Adrenal gland (tissue), 5 donors: ENCODE measurements around the gene SLC15A5.

Source experiments
- POLR2A ChIP-seq, 2 donors: fragments of 450-650 bp; IDR thresholded peaks; one replicate each; pipeline ENCODE4 v1.6.1; 2017; ENCODE audit warnings: antibody characterized with exemption in 2 of 2, mild to moderate bottlenecking in 2 of 2, moderate library complexity in 1 of 2
- TF ChIP-seq, protein P1 (sequence below), 6 experiments: fragments of 450-650 bp in 4 of 6; fragments of 200-600 bp in 2 of 6; sonication (generic) in 1 of 6; IDR thresholded peaks; 1 replicate in 5 of 6; 2 replicates in 1 of 6; pipeline versions ENCODE4 v1.5.1 to v1.8.0; 2016 to 2021; ENCODE audit warnings: antibody characterized with exemption in 6 of 6, mild to moderate bottlenecking in 2 of 6, moderate library complexity in 1 of 6
- donor health status: DM: no; HTN: no; CAD: no.

DNA sequence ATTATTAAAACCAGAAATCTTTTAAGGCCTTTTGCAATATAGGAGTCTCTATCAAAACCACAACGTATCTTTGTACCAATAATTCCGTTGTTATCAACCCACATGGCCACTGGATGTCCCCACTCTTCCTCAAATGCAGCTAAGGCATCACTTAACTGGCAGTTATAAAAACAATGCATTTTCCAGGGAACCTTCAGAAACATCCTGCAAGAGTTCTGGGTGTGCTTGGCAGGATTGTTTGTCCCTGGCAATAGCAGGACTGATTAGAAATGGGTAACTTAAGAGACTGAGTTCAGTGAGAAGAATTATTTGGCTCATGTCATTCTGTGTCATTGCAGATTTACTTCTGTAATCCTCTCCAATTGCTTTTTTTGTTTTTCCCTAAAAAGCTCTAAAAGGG, 112.0 kb downstream of the SLC15A5 start:
- TF ChIP-seq, protein P1, sequence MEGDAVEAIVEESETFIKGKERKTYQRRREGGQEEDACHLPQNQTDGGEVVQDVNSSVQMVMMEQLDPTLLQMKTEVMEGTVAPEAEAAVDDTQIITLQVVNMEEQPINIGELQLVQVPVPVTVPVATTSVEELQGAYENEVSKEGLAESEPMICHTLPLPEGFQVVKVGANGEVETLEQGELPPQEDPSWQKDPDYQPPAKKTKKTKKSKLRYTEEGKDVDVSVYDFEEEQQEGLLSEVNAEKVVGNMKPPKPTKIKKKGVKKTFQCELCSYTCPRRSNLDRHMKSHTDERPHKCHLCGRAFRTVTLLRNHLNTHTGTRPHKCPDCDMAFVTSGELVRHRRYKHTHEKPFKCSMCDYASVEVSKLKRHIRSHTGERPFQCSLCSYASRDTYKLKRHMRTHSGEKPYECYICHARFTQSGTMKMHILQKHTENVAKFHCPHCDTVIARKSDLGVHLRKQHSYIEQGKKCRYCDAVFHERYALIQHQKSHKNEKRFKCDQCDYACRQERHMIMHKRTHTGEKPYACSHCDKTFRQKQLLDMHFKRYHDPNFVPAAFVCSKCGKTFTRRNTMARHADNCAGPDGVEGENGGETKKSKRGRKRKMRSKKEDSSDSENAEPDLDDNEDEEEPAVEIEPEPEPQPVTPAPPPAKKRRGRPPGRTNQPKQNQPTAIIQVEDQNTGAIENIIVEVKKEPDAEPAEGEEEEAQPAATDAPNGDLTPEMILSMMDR (IDR thresholded peaks at IDR 0.05), result peak; percentile 29 to 64 (median 50)
- no peak for TF ChIP-seq POLR2A (IDR thresholded peaks at IDR 0.05)
